B cell (primary cell): Measurements from ENCODE around the gene ADH1B.

Source experiments
- EZH2 ChIP-seq: IDR thresholded peaks from 2 replicates; pipeline ENCODE4 v1.6.1; 2012; ENCODE audit warnings: borderline replicate concordance, low read depth, mild to moderate bottlenecking, moderate library complexity, low read length; ENCODE audit not compliant: insufficient read depth, poor library complexity, severe bottlenecking
- TF ChIP-seq, protein P1 (sequence below): fragments of 200-600 bp; IDR thresholded peaks from one replicate; pipeline ENCODE4 v1.8.0; 2022; ENCODE audit warnings: antibody characterized with exemption, mild to moderate bottlenecking

DNA sequence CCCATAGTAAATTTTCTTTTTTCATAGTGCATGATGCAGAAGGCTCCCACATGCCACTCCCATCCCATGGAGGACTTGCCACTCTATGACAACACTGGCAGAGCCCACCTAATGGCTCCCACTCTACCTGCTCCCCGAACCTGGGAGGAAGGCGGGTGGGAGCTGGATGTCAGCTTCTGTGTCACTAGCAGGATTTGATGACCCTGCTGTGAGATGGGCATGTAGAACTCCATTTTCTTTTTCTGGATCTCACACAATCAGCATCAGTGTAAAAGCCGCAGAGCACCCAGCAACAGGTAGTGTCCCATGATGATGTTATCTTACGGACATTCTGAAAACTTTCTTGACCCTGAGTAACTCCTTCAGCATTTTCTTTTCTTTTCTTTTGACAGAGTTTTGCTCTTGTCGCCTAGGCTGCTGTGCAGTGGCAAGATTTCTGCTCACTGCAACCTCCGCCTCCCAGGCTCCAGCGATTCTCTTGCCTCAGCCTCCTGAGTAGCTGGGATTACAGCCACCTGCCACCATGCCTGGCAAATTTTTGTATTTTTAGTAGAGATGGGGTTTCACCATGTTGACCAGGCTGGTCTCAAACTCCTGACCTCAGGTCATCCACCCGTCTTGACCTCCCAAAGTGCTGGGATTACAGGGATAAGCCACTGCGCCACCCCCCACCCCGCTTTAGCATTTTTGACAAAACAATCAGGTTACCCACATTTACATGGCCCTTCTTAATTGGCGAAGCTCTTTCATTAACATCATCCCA lies 15.4 kb downstream of the ADH1B start:
- no peak for TF ChIP-seq EZH2
- TF ChIP-seq, protein P1, sequence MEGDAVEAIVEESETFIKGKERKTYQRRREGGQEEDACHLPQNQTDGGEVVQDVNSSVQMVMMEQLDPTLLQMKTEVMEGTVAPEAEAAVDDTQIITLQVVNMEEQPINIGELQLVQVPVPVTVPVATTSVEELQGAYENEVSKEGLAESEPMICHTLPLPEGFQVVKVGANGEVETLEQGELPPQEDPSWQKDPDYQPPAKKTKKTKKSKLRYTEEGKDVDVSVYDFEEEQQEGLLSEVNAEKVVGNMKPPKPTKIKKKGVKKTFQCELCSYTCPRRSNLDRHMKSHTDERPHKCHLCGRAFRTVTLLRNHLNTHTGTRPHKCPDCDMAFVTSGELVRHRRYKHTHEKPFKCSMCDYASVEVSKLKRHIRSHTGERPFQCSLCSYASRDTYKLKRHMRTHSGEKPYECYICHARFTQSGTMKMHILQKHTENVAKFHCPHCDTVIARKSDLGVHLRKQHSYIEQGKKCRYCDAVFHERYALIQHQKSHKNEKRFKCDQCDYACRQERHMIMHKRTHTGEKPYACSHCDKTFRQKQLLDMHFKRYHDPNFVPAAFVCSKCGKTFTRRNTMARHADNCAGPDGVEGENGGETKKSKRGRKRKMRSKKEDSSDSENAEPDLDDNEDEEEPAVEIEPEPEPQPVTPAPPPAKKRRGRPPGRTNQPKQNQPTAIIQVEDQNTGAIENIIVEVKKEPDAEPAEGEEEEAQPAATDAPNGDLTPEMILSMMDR = no peak
